Smooth muscle cell (in vitro differentiated cells): ENCODE data around the gene DSC1. TPM values are rescaled to one million over a fixed set of nuclear protein-coding genes. Genes with fewer than 3 reads are reported as not detected.

Experiments
- DNase-seq: peaks from one replicate; lab custom pipeline; 2025; ENCODE audit not compliant: unreplicated experiment; lab: John Stamatoyannopoulos, UW
- H2AFZ ChIP-seq: fragments of 200-600 bp; sonication (generic); 2 replicates; pipeline ENCODE4 v1.6.0; 2016; ENCODE audit warnings: antibody characterized with exemption, low read depth, mild to moderate bottlenecking
- H3F3A ChIP-seq: fragments of 200-600 bp; sonication (generic); 2 replicates; pipeline ENCODE4 v1.6.0; 2017; ENCODE audit warnings: antibody characterized with exemption, low read depth
- H3K27ac ChIP-seq: fragments of 200-600 bp; sonication (generic); 2 replicates; pipeline ENCODE4 v1.5.1; 2016; ENCODE audit warnings: low read depth, mild to moderate bottlenecking
- H3K27me3 ChIP-seq: fragments of 200-600 bp; sonication (generic); 2 replicates; pipeline ENCODE4 v1.6.1; 2016; ENCODE audit warnings: low read depth, mild to moderate bottlenecking
- H3K36me3 ChIP-seq: fragments of 200-600 bp; sonication (generic); 2 replicates; pipeline ENCODE4 v1.5.1; 2016; ENCODE audit warnings: low read depth
- H3K4me1 ChIP-seq: fragments of 200-600 bp; sonication (generic); 2 replicates; pipeline ENCODE4 v1.5.1; 2016; ENCODE audit warnings: low read depth
- H3K4me2 ChIP-seq: fragments of 200-600 bp; sonication (generic); 2 replicates; pipeline ENCODE4 v1.6.0; 2016; ENCODE audit warnings: mild to moderate bottlenecking
- H3K4me3 ChIP-seq: fragments of 200-600 bp; sonication (generic); 2 replicates; pipeline ENCODE4 v1.5.1; 2016; ENCODE audit warnings: mild to moderate bottlenecking
- H3K79me2 ChIP-seq: fragments of 200-600 bp; sonication (generic); 2 replicates; pipeline ENCODE4 v1.6.0; 2016; ENCODE audit warnings: low read depth, mild to moderate bottlenecking
- H3K9ac ChIP-seq: fragments of 200-600 bp; sonication (generic); 2 replicates; pipeline ENCODE4 v1.6.0; 2016; ENCODE audit warnings: low read depth
- H3K9me3 ChIP-seq: fragments of 200-600 bp; sonication (generic); replicated peaks from 2 replicates; pipeline ENCODE4 v1.5.1; 2016; ENCODE audit warnings: low read depth
- H4K20me1 ChIP-seq: fragments of 200-600 bp; sonication (generic); 2 replicates; pipeline ENCODE4 v1.6.0; 2016; ENCODE audit warnings: low read depth
- CTCF ChIP-seq: fragments of 200-600 bp; sonication (generic); IDR thresholded peaks from 2 replicates; pipeline ENCODE4 v1.5.1; 2017; ENCODE audit warnings: borderline replicate concordance, mild to moderate bottlenecking, antibody characterized with exemption; ENCODE audit not compliant: insufficient read depth, poor library complexity, severe bottlenecking
- WGBS: methylation state at CpG from one replicate; pipeline ENCODE4 v1.1.7; 2016; ENCODE audit warnings: low lambda C conversion rate; 5-methylcytosine and 5-hydroxymethylcytosine counted together
- polyA plus RNA-seq: library from polyadenylated mRNA; unstranded; fragments of >200 nt; fragmentation: Nextera tagmentation; extraction: Ambion mirVana; gene quantifications from 2 replicates; pipeline ENCODE4 v1.2.1, GENCODE V29; 2016
- total RNA-seq: library from RNA; depleted of rRNA; stranded (reverse); fragments of >200 nt; gene quantifications from 2 replicates; pipeline ENCODE4 v1.2.3, GENCODE V29; 2014

DSC1 gene
- total and polyA plus RNA-seq, 2 experiments from 2014 or later: 5.0 to 54.7 TPM

- H3K9ac ChIP-seq: peak overlapping the region; percentile 14
- H3K4me3 ChIP-seq: no peak overlapping the region
- peak overlapping the region; percentile 59 for H3K27ac ChIP-seq
- no peaks in the 10 kb centered on the region for H3F3A ChIP-seq
- H3K36me3 ChIP-seq: no peaks in the 10 kb centered on the region
- H3K79me2 ChIP-seq: no peaks in the 10 kb centered on the region
- no peak for DNase-seq
- H3K4me2 ChIP-seq: no peak overlapping the region
- WGBS: 75% methylated on average over 5 of the region's 5 CpGs
- no peaks in the 10 kb centered on the region for H4K20me1 ChIP-seq
- H3K9me3 ChIP-seq: no peaks in the 10 kb centered on the region
- no peak for TF ChIP-seq CTCF
- peak overlapping the region; percentile 86 for H2AFZ ChIP-seq
- H3K4me1 ChIP-seq: no peaks in the 10 kb centered on the region
- H3K27me3 ChIP-seq: no peaks in the 10 kb centered on the region
Measured at GRCh38 chr18:31199190-31199769, 36.6 kb upstream of the DSC1 start.

- Histone ChIP-seq H4K20me1 (no peaks in the 10 kb centered on the region), H3K9ac (no peak overlapping the region), H3F3A (no peaks in the 10 kb centered on the region), H3K36me3 (no peaks in the 10 kb centered on the region), H3K4me2 (no peak overlapping the region), H3K27me3 (no peaks in the 10 kb centered on the region), H3K79me2 (no peaks in the 10 kb centered on the region), H2AFZ (no peak overlapping the region), H3K4me3 (no peak overlapping the region), H3K27ac (peak overlapping the region; percentile 56), H3K9me3 (no peaks in the 10 kb centered on the region), H3K4me1 (no peaks in the 10 kb centered on the region)
- DNase-seq: no peak
- TF ChIP-seq CTCF: no peak
- WGBS: 59% methylated on average over 2 of the region's 2 CpGs
Measured at GRCh38 chr18:31197676-31198075, 35.0 kb upstream of the DSC1 start.

- H3K4me2 ChIP-seq: no peak overlapping the region
- no peak for DNase-seq
- no peaks in the 10 kb centered on the region for H3K79me2 ChIP-seq
- H3F3A ChIP-seq: no peaks in the 10 kb centered on the region
- 73% methylated on average over 3 of the region's 3 CpGs for WGBS
- H3K27ac ChIP-seq: no peak overlapping the region
- no peaks in the 10 kb centered on the region for H3K4me1 ChIP-seq
- no peak for TF ChIP-seq CTCF
- no peak overlapping the region for H3K4me3 ChIP-seq
- no peaks in the 10 kb centered on the region for H3K27me3 ChIP-seq
- no peak overlapping the region for H2AFZ ChIP-seq
- H3K9ac ChIP-seq: no peak overlapping the region
- H3K9me3 ChIP-seq: no peaks in the 10 kb centered on the region
- H3K36me3 ChIP-seq: no peaks in the 10 kb centered on the region
- H4K20me1 ChIP-seq: no peaks in the 10 kb centered on the region
Measured at GRCh38 chr18:31195063-31195462, 32.4 kb upstream of the DSC1 start.

GRCh38 chr18:31192086-31192776 lies 29.6 kb upstream of the DSC1 start:
- H3K27ac ChIP-seq: peak overlapping the region; percentile 64
- H3K79me2 ChIP-seq: no peaks in the 10 kb centered on the region
- TF ChIP-seq CTCF: no peak
- H3K4me2 ChIP-seq: peak overlapping the region; percentile 14
- DNase-seq: no peak
- H3K9ac ChIP-seq: no peak overlapping the region
- peaks cover 5% of the 10 kb centered on the region for H3K4me1 ChIP-seq
- H3K27me3 ChIP-seq: no peaks in the 10 kb centered on the region
- H3K36me3 ChIP-seq: no peaks in the 10 kb centered on the region
- no peaks in the 10 kb centered on the region for H3K9me3 ChIP-seq
- no peaks in the 10 kb centered on the region for H3F3A ChIP-seq
- H3K4me3 ChIP-seq: no peak overlapping the region
- no peak overlapping the region for H2AFZ ChIP-seq
- no peaks in the 10 kb centered on the region for H4K20me1 ChIP-seq
